Neural cell (in vitro differentiated cells): ENCODE measurements around the gene PRKCE. TPM values are rescaled to one million over a fixed set of nuclear protein-coding genes. Genes with fewer than 3 reads are reported as not detected.

Experiments used
- H2AFZ ChIP-seq: fragments of 200-600, 300-800 bp; sonication (generic), shearing (Covaris generic); 2 replicates; pipeline ENCODE4 v1.6.0; 2014; ENCODE audit warnings: low read depth, mild to moderate bottlenecking, antibody characterized with exemption, low read length, moderate library complexity
- H3F3A ChIP-seq: fragments of 200-600 bp; shearing (Covaris generic); 2 replicates; pipeline ENCODE4 v1.6.1; 2016; ENCODE audit warnings: mild to moderate bottlenecking, moderate library complexity, mixed read lengths, antibody characterized with exemption, low read length; ENCODE audit not compliant: insufficient read depth, poor library complexity, severe bottlenecking
- H3K27ac ChIP-seq: fragments of 200-600, 300-800 bp; sonication (generic), shearing (Covaris generic); 2 replicates; pipeline ENCODE4 v1.5.1; 2014; ENCODE audit warnings: mild to moderate bottlenecking, low read length, moderate library complexity
- H3K27me3 ChIP-seq: fragments of 300-800, 200-600 bp; sonication (generic), shearing (Covaris generic); 2 replicates; pipeline ENCODE4 v1.6.0; 2014; ENCODE audit warnings: mild to moderate bottlenecking, low read depth, low read length, moderate library complexity; ENCODE audit not compliant: insufficient read depth
- H3K36me3 ChIP-seq: fragments of 300-800, 200-600 bp; sonication (generic), shearing (Covaris generic); 2 replicates; pipeline ENCODE4 v1.5.1; 2014; ENCODE audit warnings: mild to moderate bottlenecking, antibody characterized with exemption, low read length, moderate library complexity; ENCODE audit not compliant: insufficient read depth
- H3K4me2 ChIP-seq: fragments of 300-800, 200-600 bp; sonication (generic), shearing (Covaris generic); 2 replicates; pipeline ENCODE4 v1.6.0; 2014; ENCODE audit warnings: mild to moderate bottlenecking, low read length
- H3K4me3 ChIP-seq: fragments of 300-800, 200-600 bp; sonication (generic), shearing (Covaris generic); 2 replicates; pipeline ENCODE4 v1.5.1; 2014; ENCODE audit warnings: mild to moderate bottlenecking, low read length, moderate library complexity
- H3K79me2 ChIP-seq: fragments of 200-600 bp; shearing (Covaris generic); replicated peaks from 2 replicates; pipeline ENCODE4 v1.6.0; 2014; ENCODE audit warnings: mild to moderate bottlenecking, low read length, moderate library complexity; ENCODE audit not compliant: insufficient read depth
- H3K9ac ChIP-seq: fragments of 300-800, 200-600 bp; sonication (generic), shearing (Covaris generic); 2 replicates; pipeline ENCODE4 v1.6.1; 2016; ENCODE audit warnings: mild to moderate bottlenecking, low read length, mixed read lengths
- H3K9me2 ChIP-seq: fragments of 200-600 bp; shearing (Covaris generic); 2 replicates; pipeline ENCODE4 v1.6.1; 2016; ENCODE audit warnings: mild to moderate bottlenecking, low read length, mixed read lengths; ENCODE audit not compliant: insufficient read depth
- H3K9me3 ChIP-seq: fragments of 200-600, 300-800 bp; sonication (generic), shearing (Covaris generic); 2 replicates; pipeline ENCODE4 v1.6.1; 2016; ENCODE audit warnings: mild to moderate bottlenecking, mixed run types, low read length, moderate library complexity, mixed read lengths
- H4K20me1 ChIP-seq: fragments of 200-600 bp; shearing (Covaris generic); 2 replicates; pipeline ENCODE4 v1.6.1; 2016; ENCODE audit warnings: mild to moderate bottlenecking, mixed run types; ENCODE audit not compliant: insufficient read depth
- EZH2 ChIP-seq: fragments of 200-600, 300-800 bp; shearing (Covaris generic), sonication (generic); IDR thresholded peaks from 2 replicates; pipeline ENCODE4 v1.6.1; 2014; ENCODE audit warnings: antibody characterized with exemption, low read length, borderline replicate concordance, mild to moderate bottlenecking; ENCODE audit not compliant: insufficient read depth, poor library complexity, severe bottlenecking
- MXI1 ChIP-seq: fragments of 450-650 bp; conservative IDR thresholded peaks from 2 replicates; pipeline ENCODE4 v1.6.1; 2014; ENCODE audit warnings: antibody characterized with exemption, mild to moderate bottlenecking; ENCODE audit not compliant: poor library complexity, severe bottlenecking
- POLR2AphosphoS5 ChIP-seq: IDR thresholded peaks from 2 replicates; pipeline ENCODE4 v1.6.1; 2012
- RAD21 ChIP-seq: fragments of 450-650 bp; conservative IDR thresholded peaks from 2 replicates; pipeline ENCODE4 v1.6.1; 2014; ENCODE audit warnings: antibody characterized with exemption, mild to moderate bottlenecking, moderate library complexity
- SMC3 ChIP-seq: fragments of 450-650 bp; conservative IDR thresholded peaks from 2 replicates; pipeline ENCODE4 v1.6.1; 2014; ENCODE audit warnings: antibody characterized with exemption, mild to moderate bottlenecking, moderate library complexity; ENCODE audit not compliant: poor library complexity
- TAF1 ChIP-seq: IDR thresholded peaks from 2 replicates; pipeline ENCODE4 v1.6.1; 2012; ENCODE audit warnings: low read depth
- polyA plus RNA-seq: library from polyadenylated mRNA; depleted of rRNA; stranded (reverse); fragments of >200 nt; gene quantifications from 2 replicates; pipeline ENCODE4 v1.2.3, GENCODE V29; 2014
- TF ChIP-seq, protein P1 (sequence below): fragments of 450-650 bp; IDR thresholded peaks from 2 replicates; pipeline ENCODE4 v1.5.1; 2014; ENCODE audit warnings: antibody characterized with exemption, mild to moderate bottlenecking, moderate library complexity; ENCODE audit not compliant: poor library complexity, severe bottlenecking
- TF ChIP-seq, protein P2 (sequence below): IDR thresholded peaks from 2 replicates; pipeline ENCODE4 v1.6.1; 2012; ENCODE audit warnings: borderline replicate concordance

The PRKCE gene
- polyA plus RNA-seq, 1 donor from 2014 or later = 5.4 TPM

DNA sequence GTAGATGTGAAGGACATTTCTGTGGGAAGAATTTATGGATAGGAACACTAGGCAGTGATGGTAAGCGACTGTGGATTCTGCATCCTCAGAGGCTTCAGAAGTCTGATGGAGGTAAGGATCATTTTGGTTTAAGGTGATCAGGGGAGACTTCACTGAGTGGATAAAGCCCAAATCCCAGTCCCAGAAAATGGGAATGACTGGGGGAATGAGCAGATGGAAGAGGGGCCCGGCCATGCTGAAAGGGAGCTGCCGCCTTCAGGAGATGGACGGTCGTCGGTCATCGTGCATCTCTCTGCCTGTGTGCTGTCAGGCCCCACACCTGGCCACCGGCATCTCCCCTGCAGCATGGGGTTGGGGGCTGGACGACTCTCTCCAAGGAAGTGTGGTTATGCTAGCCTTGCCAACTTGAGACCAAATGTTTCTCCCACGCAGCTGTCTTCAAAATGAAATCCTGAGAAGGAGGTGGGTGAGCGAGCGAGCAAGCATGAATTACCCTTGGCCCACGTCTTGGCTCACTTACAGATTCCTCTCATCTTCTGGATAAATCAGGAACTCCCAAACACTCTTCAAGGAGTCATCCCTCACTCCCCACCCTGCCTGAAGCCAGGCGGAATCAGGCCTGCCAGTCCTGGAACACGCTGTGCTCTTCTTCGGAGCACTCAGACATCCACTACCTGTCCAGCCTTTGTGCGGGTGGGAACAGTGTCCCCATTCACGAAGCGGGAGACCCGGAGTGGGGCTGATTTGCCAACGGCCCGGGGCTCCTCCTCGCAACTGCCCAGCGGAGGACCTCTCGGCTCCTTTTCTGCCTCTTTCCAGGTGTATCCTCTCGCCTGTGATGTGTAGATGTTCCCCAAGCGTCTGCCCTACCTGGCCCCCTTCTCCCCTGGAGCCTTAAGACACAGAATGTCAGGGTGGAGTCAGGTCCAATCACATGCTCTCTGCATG lies 85.6 kb downstream of the PRKCE start (continued):
- TF ChIP-seq, protein P1, sequence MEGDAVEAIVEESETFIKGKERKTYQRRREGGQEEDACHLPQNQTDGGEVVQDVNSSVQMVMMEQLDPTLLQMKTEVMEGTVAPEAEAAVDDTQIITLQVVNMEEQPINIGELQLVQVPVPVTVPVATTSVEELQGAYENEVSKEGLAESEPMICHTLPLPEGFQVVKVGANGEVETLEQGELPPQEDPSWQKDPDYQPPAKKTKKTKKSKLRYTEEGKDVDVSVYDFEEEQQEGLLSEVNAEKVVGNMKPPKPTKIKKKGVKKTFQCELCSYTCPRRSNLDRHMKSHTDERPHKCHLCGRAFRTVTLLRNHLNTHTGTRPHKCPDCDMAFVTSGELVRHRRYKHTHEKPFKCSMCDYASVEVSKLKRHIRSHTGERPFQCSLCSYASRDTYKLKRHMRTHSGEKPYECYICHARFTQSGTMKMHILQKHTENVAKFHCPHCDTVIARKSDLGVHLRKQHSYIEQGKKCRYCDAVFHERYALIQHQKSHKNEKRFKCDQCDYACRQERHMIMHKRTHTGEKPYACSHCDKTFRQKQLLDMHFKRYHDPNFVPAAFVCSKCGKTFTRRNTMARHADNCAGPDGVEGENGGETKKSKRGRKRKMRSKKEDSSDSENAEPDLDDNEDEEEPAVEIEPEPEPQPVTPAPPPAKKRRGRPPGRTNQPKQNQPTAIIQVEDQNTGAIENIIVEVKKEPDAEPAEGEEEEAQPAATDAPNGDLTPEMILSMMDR = no peak

DNA sequence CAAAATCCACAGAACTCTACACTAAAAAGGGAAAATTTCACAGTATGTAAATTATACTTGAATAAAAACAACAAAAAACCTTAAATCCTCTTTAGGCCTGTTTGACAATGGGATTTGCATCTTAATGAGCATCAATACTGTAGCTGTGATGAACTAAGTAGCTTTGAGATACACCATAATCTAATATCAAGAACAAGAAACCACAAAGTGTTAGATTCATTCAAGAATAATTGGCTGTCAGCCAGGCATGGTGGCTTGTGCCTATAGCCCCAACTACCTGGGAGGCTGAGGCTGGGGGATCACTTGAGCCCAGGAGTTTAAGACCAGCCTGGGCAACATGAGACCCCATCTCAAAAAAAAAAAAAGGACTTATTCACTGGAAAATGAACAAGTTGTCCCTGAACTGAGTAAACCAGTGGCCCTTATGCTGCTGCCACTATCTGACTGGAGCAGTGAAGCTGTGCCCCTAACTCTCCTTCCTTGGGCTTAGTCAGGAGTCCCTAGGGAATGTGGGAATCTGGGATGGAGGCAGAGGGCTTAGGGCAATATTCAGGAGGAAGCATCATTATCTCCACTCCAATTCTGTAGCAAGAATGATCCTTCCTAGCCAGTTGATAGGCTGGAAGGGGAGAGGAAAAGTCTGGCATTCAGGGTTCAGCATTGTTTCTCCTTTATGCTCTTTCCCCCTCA lies 88.5 kb downstream of the PRKCE start:
- H3K4me3 ChIP-seq = no peak overlapping the region
- H3K79me2 ChIP-seq = no peaks in the 10 kb centered on the region
- H3K4me2 ChIP-seq = no peak overlapping the region
- TF ChIP-seq, protein P2, sequence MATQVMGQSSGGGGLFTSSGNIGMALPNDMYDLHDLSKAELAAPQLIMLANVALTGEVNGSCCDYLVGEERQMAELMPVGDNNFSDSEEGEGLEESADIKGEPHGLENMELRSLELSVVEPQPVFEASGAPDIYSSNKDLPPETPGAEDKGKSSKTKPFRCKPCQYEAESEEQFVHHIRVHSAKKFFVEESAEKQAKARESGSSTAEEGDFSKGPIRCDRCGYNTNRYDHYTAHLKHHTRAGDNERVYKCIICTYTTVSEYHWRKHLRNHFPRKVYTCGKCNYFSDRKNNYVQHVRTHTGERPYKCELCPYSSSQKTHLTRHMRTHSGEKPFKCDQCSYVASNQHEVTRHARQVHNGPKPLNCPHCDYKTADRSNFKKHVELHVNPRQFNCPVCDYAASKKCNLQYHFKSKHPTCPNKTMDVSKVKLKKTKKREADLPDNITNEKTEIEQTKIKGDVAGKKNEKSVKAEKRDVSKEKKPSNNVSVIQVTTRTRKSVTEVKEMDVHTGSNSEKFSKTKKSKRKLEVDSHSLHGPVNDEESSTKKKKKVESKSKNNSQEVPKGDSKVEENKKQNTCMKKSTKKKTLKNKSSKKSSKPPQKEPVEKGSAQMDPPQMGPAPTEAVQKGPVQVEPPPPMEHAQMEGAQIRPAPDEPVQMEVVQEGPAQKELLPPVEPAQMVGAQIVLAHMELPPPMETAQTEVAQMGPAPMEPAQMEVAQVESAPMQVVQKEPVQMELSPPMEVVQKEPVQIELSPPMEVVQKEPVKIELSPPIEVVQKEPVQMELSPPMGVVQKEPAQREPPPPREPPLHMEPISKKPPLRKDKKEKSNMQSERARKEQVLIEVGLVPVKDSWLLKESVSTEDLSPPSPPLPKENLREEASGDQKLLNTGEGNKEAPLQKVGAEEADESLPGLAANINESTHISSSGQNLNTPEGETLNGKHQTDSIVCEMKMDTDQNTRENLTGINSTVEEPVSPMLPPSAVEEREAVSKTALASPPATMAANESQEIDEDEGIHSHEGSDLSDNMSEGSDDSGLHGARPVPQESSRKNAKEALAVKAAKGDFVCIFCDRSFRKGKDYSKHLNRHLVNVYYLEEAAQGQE = no peak
- TF ChIP-seq TAF1 (no peak), SMC3 (no peak), EZH2 (no peak), RAD21 (no peak), POLR2AphosphoS5 (no peak)
- no peak overlapping the region for H3K9ac ChIP-seq
- no peak overlapping the region for H3K27ac ChIP-seq
- H3K27me3 ChIP-seq = no peaks in the 10 kb centered on the region
- no peaks in the 10 kb centered on the region for H4K20me1 ChIP-seq
- H3F3A ChIP-seq = no peaks in the 10 kb centered on the region
- no peaks in the 10 kb centered on the region for H3K9me3 ChIP-seq
- H3K9me2 ChIP-seq = no peaks in the 10 kb centered on the region
- H2AFZ ChIP-seq = no peak overlapping the region
- H3K36me3 ChIP-seq = no peaks in the 10 kb centered on the region

DNA sequence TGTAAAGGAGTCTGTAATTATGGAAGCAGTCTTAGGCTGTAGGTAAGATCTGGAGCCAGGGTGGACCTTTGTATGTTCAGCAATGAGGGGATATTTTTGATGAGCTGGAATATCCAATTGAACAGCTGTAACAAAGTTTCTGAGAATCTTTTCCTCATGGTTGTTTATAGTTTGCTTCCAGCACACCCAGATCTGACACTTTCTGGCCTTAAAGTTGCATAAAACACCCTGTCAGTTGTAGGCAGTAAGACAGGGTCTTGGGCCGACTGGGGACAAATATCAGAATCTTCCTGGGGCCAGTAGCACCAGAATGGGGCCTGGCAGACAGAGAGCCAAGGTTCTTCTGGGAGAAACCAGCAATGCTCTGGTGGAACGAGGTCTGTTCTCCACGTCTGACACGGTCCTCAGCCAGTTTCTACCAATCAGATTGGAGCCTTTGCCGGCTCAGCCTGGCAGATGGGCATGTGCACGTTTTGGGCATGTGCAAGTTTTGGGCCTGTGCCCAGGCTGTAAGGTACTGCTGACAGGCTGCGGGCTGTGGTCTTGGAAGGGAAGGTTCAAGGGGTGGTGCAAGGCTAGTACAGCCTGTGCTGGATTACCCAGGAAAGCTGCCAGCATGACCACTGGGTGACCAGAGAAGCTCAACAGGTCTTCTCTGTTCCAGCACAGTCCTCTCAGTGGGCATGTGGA lies 89.8 kb downstream of the PRKCE start:
- Histone ChIP-seq H3K9ac (no peak overlapping the region), H3K27me3 (no peaks in the 10 kb centered on the region), H3F3A (no peaks in the 10 kb centered on the region), H3K27ac (no peak overlapping the region), H4K20me1 (no peaks in the 10 kb centered on the region), H2AFZ (no peak overlapping the region), H3K79me2 (no peaks in the 10 kb centered on the region), H3K36me3 (no peaks in the 10 kb centered on the region), H3K4me3 (no peak overlapping the region), H3K9me3 (no peaks in the 10 kb centered on the region), H3K9me2 (no peaks in the 10 kb centered on the region), H3K4me2 (no peak overlapping the region)
- TF ChIP-seq, protein P2 = no peak
- TF ChIP-seq SMC3 (no peak), MXI1 (no peak)
- TF ChIP-seq, protein P1 = no peak
